ENCODE measurements around the gene ARL5B. TPM values are rescaled to one million over a fixed set of nuclear protein-coding genes. Genes with fewer than 3 reads are reported as not detected.
A peak's percentile ranks its signal among the peaks of the same experiment; 100 is the strongest.

ARL5B gene
- total and polyA plus RNA-seq, 2 of the 8 experiments (the other 6 are each of a cell fraction or from before 2014, with no cell fraction given): 8.4 to 52.1 TPM

- TF ChIP-seq CHD7 (IDR thresholded peaks at IDR 0.05; ENCODE audit: insufficient replicate concordance, low read length) (no peak), CBX8 (IDR thresholded peaks at IDR 0.05; ENCODE audit: borderline replicate concordance, low read depth, low read length) (no peak), RXRA (IDR thresholded peaks at IDR 0.05; ENCODE audit: insufficient read depth, low read depth, low read length) (no peak), SRF (IDR thresholded peaks at IDR 0.05; ENCODE audit: low read depth, low read length) (peak; percentile 74), POLR2AphosphoS5 (IDR thresholded peaks at IDR 0.05; ENCODE audit: low read depth, low read length) (peak; percentile 53; the same call in 1 of the 2 replicates), GABPA (IDR thresholded peaks at IDR 0.05; ENCODE audit: borderline replicate concordance, insufficient read depth, low read length) (peak; percentile 95), RAD21 (IDR thresholded peaks at IDR 0.05 in 1 of 2, conservative IDR thresholded peaks at IDR 0.05 in 1 of 2; ENCODE audit: low read depth in 2 of 2, low read length in 2 of 2) (no peak), TCF12 (IDR thresholded peaks at IDR 0.05; ENCODE audit: low read depth, low read length) (0 out of 2 replicates have a peak, but pooled peaks have one; percentile 60), HDAC2 (IDR thresholded peaks at IDR 0.05; ENCODE audit: borderline replicate concordance in 1 of 2, low read depth in 2 of 2, low read length in 2 of 2) (peak in 1 of 2 experiments; percentile 99), SP2 (IDR thresholded peaks at IDR 0.05; ENCODE audit: low read length) (no peak)
These were observed 7.8 kb upstream of the ARL5B start, which contains the start of gene NSUN6 (continued) for GRCh38 chr10:18651324-18652007.

All from H1 (cell line).